ENCODE data around the gene KCNIP4. TPM values are rescaled to one million over a fixed set of nuclear protein-coding genes. Genes with fewer than 3 reads are reported as not detected.

Gene KCNIP4
- total RNA-seq, 1 experiment from 2014 or later: not detected

- DNase-seq (ENCODE audit: low spot score): no peak
Observed at GRCh38 chr4:21067351-21067750, 881.2 kb downstream of the KCNIP4 start.

GRCh38 chr4:21061902-21062301, 886.7 kb downstream of the KCNIP4 start:
- DNase-seq (ENCODE audit: low spot score): no peak

- DNase-seq (ENCODE audit: low spot score): no peak
Observed at GRCh38 chr4:21046141-21046540, 902.4 kb downstream of the KCNIP4 start.

GRCh38 chr4:21045119-21045518, 903.5 kb downstream of the KCNIP4 start:
- DNase-seq (ENCODE audit: low spot score): no peak

GRCh38 chr4:21041708-21042107, 906.9 kb downstream of the KCNIP4 start:
- no peak for DNase-seq (ENCODE audit: low spot score)

- no peak for DNase-seq (ENCODE audit: low spot score)
Observed at GRCh38 chr4:21034728-21035127, 913.8 kb downstream of the KCNIP4 start.

GRCh38 chr4:21032089-21032645, 916.4 kb downstream of the KCNIP4 start:
- DNase-seq (ENCODE audit: low spot score): no peak

- DNase-seq (ENCODE audit: low spot score): no peak
Observed at GRCh38 chr4:21018817-21019216, 929.8 kb downstream of the KCNIP4 start.

- no peak for DNase-seq (ENCODE audit: low spot score)
Observed at GRCh38 chr4:21013501-21013900, 935.1 kb downstream of the KCNIP4 start.

- DNase-seq (ENCODE audit: low spot score): peak; percentile 1
Observed at GRCh38 chr4:21012851-21013331, 935.7 kb downstream of the KCNIP4 start.

- DNase-seq (ENCODE audit: low spot score): no peak
Observed at GRCh38 chr4:21011106-21011505, 937.5 kb downstream of the KCNIP4 start.

- DNase-seq (ENCODE audit: low spot score): no peak
Observed at GRCh38 chr4:21009956-21010355, 938.6 kb downstream of the KCNIP4 start.

- DNase-seq (ENCODE audit: low spot score): no peak
Observed at GRCh38 chr4:21005647-21006046, 942.9 kb downstream of the KCNIP4 start.

- no peak for DNase-seq (ENCODE audit: low spot score)
Observed at GRCh38 chr4:21002976-21003375, 945.6 kb downstream of the KCNIP4 start.

- DNase-seq (ENCODE audit: low spot score): no peak
Observed at GRCh38 chr4:21002286-21002685, 946.3 kb downstream of the KCNIP4 start.

- DNase-seq (ENCODE audit: low spot score): no peak
Observed at GRCh38 chr4:21001490-21001889, 947.1 kb downstream of the KCNIP4 start.

- DNase-seq (ENCODE audit: low spot score): no peak
Observed at GRCh38 chr4:20997886-20998285, 950.7 kb downstream of the KCNIP4 start.

GRCh38 chr4:20995610-20996009, 953.0 kb downstream of the KCNIP4 start:
- DNase-seq (ENCODE audit: low spot score): no peak

- DNase-seq (ENCODE audit: low spot score): no peak
Observed at GRCh38 chr4:20995015-20995414, 953.6 kb downstream of the KCNIP4 start.

- no peak for DNase-seq (ENCODE audit: low spot score)
Observed at GRCh38 chr4:20992002-20992401, 956.6 kb downstream of the KCNIP4 start.

GRCh38 chr4:20987191-20987590, 961.4 kb downstream of the KCNIP4 start:
- no peak for DNase-seq (ENCODE audit: low spot score)

GRCh38 chr4:20984576-20984836, 964.1 kb downstream of the KCNIP4 start:
- DNase-seq (ENCODE audit: low spot score): no peak

- DNase-seq (ENCODE audit: low spot score): no peak
Observed at GRCh38 chr4:20983763-20984575, 964.6 kb downstream of the KCNIP4 start.

- no peak for DNase-seq (ENCODE audit: low spot score)
Observed at GRCh38 chr4:20982544-20982943, 966.0 kb downstream of the KCNIP4 start.
